Measurements from ENCODE around the gene FBXO44. TPM values are rescaled to one million over a fixed set of nuclear protein-coding genes. Genes with fewer than 3 reads are reported as not detected.

FBXO44 gene
- total and polyA plus RNA-seq, 2 experiments from 2014 or later = 22.0 to 30.8 TPM

GRCh38 chr1:11639372-11639771, 15.3 kb upstream of the FBXO44 start:
- H3K27ac ChIP-seq (ENCODE audit: low read depth) = no peak overlapping the region
- no peaks in the 10 kb centered on the region for H3K79me2 ChIP-seq (replicated peaks; ENCODE audit: insufficient read depth)
- no peak overlapping the region for H3K4me2 ChIP-seq
- Mint-ChIP-seq H3K36me3 (ENCODE audit: low read depth) (no peaks in the 10 kb centered on the region), H3K27ac (no peak overlapping the region), H3K4me1 (no peaks in the 10 kb centered on the region), H3K4me3 (no peak overlapping the region), H3K9me3 (no peaks in the 10 kb centered on the region), H3K27me3 (ENCODE audit: insufficient read depth, low read depth, poor library complexity) (peaks cover 3% of the 10 kb centered on the region)
- no peaks in the 10 kb centered on the region for H3K9me2 ChIP-seq (ENCODE audit: insufficient read depth)
- no peaks in the 10 kb centered on the region for H3K4me1 ChIP-seq (ENCODE audit: insufficient read depth)
- H3K27me3 ChIP-seq (ENCODE audit: insufficient read depth) = no peaks in the 10 kb centered on the region
- H3K36me3 ChIP-seq (ENCODE audit: insufficient read depth) = no peaks in the 10 kb centered on the region
- no peaks in the 10 kb centered on the region for H4K20me1 ChIP-seq (replicated peaks; ENCODE audit: insufficient read depth)
- H3F3A ChIP-seq (replicated peaks; ENCODE audit: low read depth) = 0 out of 2 replicates have a peak, but pooled peaks cover 4% of the 10 kb centered on the region
- DNase-seq (ENCODE audit: low spot score) = no peak
- ATAC-seq = no peak
- no peak for TF ChIP-seq EZH2 (IDR thresholded peaks at IDR 0.05; ENCODE audit: low read depth, unreplicated experiment)
- no peak for TF ChIP-seq ETS1 (IDR thresholded peaks at IDR 0.05)
- no peak for TF ChIP-seq STAT1 (IDR thresholded peaks at IDR 0.05; ENCODE audit: unreplicated experiment)
- no peak for TF ChIP-seq ZNF331 (CRISPR knock-in tag; IDR thresholded peaks at IDR 0.05; ENCODE audit: low read depth)
- no peak for TF ChIP-seq CREB1 (CRISPR knock-in tag; IDR thresholded peaks at IDR 0.05; ENCODE audit: low read depth)
- TF ChIP-seq JUNB (IDR thresholded peaks at IDR 0.05; ENCODE audit: unreplicated experiment) = no peak
- no peak for TF ChIP-seq ZNF114 (CRISPR knock-in tag; IDR thresholded peaks at IDR 0.05)
- TF ChIP-seq NANOG (IDR thresholded peaks at IDR 0.05; ENCODE audit: borderline replicate concordance) = no peak
- TF ChIP-seq REST (IDR thresholded peaks at IDR 0.05; ENCODE audit: unreplicated experiment) = no peak
- TF ChIP-seq POLR2AphosphoS5 (IDR thresholded peaks at IDR 0.05; ENCODE audit: low read depth) = no peak
- TF ChIP-seq ZNF462 (CRISPR knock-in tag; IDR thresholded peaks at IDR 0.05) = no peak
- H3K4me3 ChIP-seq = no peak overlapping the region
- no peak overlapping the region for H2AFZ ChIP-seq

All from GM23338 (cell line).